GM08714 (cell line): ENCODE measurements around the gene DUSP16.

ENCODE experiments used
- H3K4me3 ChIP-seq: fragments of 200-500 bp; sonication (Bioruptor generic); 2 replicates; pipeline ENCODE4 v1.5.1; 2014; ENCODE audit warnings: mild to moderate bottlenecking, low read length, inconsistent platforms
- ZNF274 ChIP-seq: IDR thresholded peaks from 2 replicates; pipeline ENCODE4 v1.6.1; 2012; ENCODE audit warnings: mild to moderate bottlenecking, low read depth, low read length

DUSP16 gene

DNA sequence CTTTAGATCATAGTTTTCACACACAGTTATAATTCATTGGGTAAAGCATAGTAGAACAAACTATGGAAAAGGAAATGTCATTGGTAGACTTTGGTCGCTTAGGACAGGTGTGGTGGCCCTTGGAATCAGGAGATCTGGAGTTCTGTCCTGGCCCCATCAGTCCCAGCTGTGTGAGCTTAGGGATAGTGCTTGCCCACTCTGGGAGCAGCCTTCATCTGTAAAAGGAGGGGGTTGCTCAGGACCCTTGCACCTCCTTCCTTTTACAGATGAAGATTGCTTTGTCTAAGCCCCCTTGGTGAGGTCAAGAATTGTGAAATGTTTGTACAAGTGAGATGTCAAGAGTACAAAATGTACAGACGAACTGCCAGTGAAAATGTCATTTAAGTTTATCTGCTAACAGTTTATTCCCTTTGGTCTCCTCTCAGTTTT lies 112.6 kb downstream of the DUSP16 start:
- TF ChIP-seq ZNF274, result no peak

DNA sequence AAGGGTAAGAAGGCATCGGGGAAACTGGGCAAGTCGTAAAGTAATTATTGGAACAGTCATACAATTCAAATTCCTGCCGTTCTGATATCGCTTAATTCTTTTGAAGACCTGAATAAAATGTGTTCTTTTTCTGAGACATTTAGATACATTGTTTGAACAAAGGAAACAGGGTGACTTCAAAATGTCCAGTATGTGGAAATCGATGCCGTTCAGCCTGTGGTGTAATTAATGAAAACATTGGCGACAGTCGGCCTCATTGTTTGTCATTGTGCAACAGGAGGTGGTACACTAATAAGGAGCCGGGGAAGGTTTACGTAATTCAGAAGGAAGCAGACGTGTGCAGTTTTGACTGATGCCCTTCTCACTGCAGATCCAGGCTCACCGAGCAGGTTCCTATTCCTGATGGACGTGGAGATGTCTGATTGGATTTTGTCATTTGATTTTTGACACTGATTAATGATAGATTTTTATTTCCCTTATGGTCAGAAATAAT lies 113.1 kb downstream of the DUSP16 start:
- H3K4me3 ChIP-seq, result no peak overlapping the region

More for the DNA sequence above, 112.6 kb downstream of the DUSP16 start:
- H3K4me3 ChIP-seq, result no peak overlapping the region

DNA sequence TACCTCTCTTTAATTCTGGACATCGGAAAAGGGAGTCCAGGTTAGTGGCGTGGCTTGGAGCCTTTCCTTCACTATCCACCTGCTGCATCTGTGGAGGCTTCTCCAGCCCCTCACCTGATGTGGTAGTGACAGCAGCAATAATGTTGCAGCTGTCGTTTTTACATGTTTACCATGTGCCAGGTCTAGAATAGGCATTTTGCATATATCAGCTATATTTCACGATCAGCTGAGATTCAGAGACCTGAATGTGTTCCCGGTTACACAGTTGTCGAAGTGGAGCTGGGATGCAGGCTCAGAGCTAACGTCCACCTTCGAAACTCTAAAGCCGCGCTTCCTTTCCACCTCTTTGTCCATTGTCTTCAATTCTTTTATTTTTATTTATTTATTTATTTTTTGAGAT lies 114.8 kb downstream of the DUSP16 start:
- TF ChIP-seq ZNF274, result no peak
- no peak overlapping the region for H3K4me3 ChIP-seq

More for the DNA sequence above, 113.1 kb downstream of the DUSP16 start:
- no peak for TF ChIP-seq ZNF274

DNA sequence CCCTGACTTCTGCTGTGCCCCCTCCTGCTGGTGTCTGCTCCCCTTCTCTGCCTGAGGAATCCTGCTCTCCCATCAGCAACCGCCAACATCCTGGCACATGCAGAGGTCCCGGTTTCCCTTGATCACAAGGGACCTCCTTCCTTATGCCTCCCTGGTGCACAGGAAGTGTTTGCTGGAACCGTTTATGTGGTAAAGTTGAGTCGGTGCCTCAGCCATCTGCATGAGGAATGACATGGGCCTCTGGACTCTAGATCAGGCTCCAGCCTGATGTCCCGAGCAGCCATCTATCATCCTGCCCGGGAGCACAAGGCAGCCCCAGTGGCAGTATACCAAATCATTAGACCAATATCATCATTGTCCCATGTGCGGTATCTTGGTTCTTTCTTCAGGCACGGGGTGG lies 115.4 kb downstream of the DUSP16 start:
- no peak overlapping the region for H3K4me3 ChIP-seq
- no peak for TF ChIP-seq ZNF274

DNA sequence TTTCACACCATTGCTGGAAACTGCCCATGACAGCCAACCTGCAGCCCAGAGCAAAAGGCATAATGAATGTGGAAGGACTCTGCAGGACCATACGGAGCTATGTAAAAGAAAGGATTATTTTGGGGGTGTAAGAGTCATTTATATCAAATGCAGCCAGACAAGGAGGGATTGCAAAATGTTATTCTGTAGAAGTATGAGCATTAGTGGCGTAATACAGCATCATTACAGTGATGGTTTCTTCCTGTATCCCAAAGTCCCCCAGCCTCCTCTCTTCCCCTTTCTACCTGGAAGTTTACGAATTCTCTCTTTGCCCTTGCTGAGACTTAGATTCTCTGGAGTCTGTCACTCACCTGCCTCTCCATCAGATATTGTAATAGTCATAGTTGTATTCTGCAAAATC lies 115.9 kb downstream of the DUSP16 start:
- no peak for TF ChIP-seq ZNF274
- no peak overlapping the region for H3K4me3 ChIP-seq

DNA sequence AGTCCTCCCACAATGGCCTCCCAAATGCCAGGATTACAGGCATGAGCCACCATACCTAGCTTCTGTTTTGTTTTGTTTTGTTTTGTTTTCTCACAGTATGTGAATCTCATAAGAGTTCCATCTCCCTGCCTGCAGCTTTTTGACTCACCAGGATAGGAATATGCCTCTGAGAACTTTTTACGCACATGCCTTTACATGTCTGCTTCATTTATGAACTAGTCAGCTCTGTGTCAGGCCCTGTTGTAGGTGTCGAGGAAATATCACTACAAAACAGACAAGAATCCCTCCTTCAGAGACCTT lies 116.8 kb downstream of the DUSP16 start:
- H3K4me3 ChIP-seq, result no peak overlapping the region
- no peak for TF ChIP-seq ZNF274

DNA sequence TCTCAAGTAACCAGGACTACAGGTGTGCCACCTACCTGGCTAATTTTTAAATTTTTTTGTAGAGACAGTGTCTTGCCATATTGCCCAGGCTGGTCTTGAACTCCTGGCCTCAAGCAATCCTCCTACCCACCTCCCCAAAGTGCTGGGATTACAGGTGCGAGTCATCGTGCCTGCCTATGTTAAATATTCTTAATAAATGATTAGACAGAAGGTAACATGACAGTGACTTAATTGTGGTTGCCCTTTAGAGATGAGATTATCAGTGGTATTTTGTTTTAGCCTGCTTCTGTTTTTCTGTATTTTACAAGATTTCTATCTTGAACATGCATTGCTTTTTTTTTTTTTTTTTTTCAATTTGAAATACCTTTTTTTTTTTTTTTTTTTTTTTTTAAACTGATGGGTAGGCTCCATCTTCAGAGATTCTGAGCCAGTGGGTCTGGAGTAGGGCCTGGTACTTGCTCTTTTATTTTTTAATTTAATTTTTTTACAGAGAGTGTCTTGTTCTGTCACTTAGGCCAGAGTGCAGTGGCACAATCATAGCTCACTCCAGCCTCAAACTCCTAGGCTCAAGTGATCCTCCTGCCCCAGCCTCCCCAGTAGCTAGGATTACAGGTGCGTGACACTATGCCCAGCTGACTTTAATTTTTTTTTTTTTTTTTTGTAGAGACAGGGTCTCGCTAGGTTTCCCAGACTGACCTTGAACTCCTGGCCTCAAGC lies 117.3 kb downstream of the DUSP16 start:
- no peak overlapping the region for H3K4me3 ChIP-seq
- TF ChIP-seq ZNF274, result no peak

DNA sequence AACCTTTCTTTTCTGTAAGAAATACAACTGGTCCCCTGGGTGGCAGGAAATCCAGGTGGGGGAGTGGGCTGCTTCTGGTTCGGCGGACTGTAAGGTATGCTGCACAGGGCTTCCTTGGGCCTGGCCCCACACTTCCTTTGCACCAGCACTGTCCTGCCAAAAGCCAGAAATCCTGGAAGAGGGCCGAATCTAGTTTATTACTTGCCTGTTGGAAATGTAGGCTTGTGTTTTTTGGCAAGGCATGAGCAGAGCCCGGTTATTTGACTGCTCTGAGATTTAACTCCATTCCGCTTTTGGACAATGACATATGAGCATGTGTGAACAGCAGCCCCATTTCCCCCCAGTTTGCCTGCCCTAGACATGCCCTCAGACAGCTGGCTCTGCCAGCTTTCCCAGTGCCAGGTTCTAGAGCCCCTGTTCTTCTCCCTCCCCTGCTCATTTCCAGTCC lies 119.2 kb downstream of the DUSP16 start:
- no peak for TF ChIP-seq ZNF274

DNA sequence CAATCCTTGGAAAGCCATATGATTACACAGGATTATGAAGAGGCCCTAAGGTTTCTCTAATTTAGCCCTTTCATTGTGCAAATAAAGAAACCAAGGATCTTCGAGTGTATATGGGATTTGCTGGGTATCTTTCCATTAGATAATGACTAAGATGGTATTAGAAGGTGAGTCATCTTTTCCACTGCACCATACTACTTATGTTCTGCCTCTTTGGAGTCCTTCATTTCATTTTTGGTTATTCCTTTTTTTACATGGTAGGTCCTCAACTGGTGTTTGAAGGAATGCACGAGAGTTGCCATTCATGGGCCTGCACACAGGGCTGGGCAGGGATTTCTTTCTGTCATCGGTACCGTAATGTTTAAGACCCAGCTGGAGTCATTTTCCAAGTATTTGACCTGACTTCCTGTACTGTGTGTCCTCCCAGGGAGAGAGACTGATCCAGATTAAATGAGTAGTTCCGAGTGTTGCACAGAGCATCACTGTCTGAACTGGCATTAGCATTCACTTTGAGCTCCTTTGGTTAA lies 120.1 kb downstream of the DUSP16 start:
- no peak for TF ChIP-seq ZNF274
- H3K4me3 ChIP-seq, result no peak overlapping the region

More for the DNA sequence above, 119.2 kb downstream of the DUSP16 start:
- no peak overlapping the region for H3K4me3 ChIP-seq

DNA sequence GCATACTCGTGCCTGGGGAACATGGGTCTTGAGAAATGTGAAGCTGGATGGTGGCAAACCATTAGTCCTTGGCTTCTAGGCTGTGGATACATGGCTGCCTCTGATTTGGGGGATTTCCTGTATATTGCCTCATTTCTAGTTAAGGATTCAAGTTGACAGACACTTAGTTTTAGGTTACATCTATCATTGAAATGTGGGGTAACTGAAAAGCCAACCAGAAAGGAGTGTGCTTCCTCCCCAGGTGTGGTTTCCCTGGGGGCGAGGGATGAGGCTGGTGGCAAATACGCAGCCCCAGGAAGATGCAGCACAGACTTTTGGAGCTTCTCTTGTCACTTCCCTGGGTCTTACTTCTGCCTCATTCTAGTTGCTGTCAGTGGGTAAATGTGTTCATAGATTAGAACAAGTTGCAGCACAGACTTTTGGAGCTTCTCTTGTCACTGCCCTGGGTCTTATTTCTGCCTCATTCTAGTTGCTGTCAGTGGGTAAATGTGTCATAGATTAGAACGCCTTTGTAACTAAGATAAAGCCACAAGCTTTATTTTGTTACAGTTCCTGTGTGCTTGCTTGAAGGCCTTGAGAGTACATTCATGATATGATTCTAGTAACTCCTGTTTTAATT lies 120.7 kb downstream of the DUSP16 start:
- no peak for TF ChIP-seq ZNF274
- H3K4me3 ChIP-seq, result no peak overlapping the region

DNA sequence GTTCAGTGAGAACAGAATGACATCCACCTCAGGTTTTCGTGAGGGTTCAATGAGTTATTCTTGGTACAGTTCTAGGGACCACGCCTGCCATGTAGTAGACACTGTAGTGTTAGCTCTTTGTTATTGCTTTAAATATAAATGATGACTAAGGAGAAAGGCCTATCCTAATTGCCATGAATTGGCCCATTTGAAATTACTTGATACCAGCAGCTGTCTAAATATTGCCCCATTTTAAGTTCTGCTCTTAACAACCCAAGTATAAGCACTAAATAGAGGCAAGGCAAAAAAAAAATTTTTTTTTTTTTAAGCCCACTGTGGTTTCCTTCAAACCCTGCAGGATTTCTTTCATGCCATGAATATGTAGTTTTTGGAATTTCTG lies 121.2 kb downstream of the DUSP16 start:
- no peak for TF ChIP-seq ZNF274
- no peak overlapping the region for H3K4me3 ChIP-seq

DNA sequence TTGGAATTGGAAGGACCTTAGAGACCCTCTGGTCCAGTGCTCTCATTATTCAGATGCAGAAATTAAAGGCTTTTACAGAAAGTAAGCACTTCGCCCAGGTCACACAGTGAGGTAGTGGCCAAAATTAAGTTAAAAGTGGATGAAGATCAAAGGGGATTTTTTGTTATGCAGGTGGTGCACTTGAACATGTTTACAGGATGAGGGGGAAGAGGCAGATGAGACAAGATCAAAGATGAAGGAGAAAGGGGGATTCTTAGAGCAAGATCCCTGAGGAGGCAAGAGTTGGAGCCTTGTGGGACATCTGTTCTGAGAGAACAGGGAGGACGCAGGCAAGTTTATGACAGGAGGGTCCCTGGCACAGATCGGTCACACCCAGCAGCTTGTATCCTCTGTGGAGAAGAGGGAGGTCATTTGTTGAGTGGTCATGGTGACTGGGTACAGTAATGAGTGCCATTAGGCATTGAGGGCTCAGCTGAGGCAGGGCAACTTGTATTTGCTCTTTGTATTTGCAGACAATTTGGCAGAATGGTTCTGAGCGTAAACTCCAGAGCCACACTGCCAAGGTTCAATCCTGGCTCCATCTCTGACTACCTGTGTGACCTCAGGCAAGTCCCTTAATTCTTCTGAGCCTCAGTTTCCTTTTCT lies 121.8 kb downstream of the DUSP16 start:
- no peak overlapping the region for H3K4me3 ChIP-seq
- TF ChIP-seq ZNF274, result no peak

DNA sequence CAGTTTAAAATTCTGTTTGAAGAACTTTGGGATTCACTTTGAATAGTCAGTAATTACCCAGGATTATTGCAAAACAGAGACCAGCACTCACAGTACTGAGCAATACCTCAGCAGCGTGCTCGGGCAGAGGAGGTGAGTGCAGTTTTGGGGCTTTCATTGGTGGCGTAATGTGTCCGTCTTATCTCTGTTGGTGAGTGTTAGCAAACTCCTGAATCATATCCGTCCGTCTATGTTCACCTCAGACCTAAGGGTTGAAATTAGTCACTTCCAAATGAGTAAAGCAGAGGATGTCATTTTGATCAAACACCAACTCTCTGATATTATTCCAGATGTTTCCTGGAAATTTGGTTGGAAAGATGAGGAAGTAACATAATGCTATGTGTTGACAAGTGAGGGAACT lies 123.0 kb downstream of the DUSP16 start:
- no peak for TF ChIP-seq ZNF274
- no peak overlapping the region for H3K4me3 ChIP-seq

DNA sequence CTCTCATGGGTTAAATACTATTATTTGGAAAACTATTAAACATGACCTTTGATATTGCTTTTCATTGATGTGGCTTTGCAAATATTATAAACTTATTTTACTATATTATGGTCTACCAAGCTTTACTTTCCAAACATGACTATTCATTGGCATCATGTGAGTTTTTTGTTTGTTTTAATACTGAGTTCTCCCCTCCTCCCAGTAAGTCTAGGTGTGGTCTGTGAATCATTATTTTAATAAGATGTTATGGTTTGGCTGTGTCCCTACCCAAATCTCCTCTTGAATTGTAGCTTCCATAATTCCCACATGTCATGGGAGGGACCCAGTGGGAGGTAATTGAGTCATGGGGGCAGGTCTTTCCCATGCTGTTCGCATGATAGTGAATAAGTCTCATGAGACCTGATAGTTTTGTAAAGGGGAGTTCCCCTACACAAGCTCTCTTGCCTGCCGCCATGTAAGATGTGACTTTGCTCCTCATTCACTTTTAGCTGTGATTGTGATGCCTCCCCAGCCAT lies 125.8 kb downstream of the DUSP16 start:
- no peak overlapping the region for H3K4me3 ChIP-seq
- TF ChIP-seq ZNF274, result no peak
